HepG2 (cell line): ENCODE results near the gene GHRH. TPM values are rescaled to one million over a fixed set of nuclear protein-coding genes. Genes with fewer than 3 reads are reported as not detected.

ENCODE experiments used
- AGO2 ChIP-seq: fragments of 200-400 bp; formaldehyde crosslinking; optimal IDR thresholded peaks from 2 replicates; pipeline ENCODE3; 2017; ENCODE audit warnings: mild to moderate bottlenecking, low read depth, low read length, moderate library complexity
- BORCS8-MEF2B ChIP-seq: sonication (generic); formaldehyde crosslinking; IDR thresholded peaks from 2 replicates; pipeline ENCODE4 v1.8.0; 2022; ENCODE audit warnings: mild to moderate bottlenecking, missing genetic modification reagents
- CREB1 ChIP-seq, 2 experiments: fragments of 450-650 bp in 1 of 2; IDR thresholded peaks; 2 replicates each; pipeline ENCODE4 v1.6.1; 2016 to 2017; ENCODE audit warnings: control low read depth in 1 of 2, mild to moderate bottlenecking in 1 of 2, missing compliant biosample characterization in 1 of 2, missing genetic modification characterization in 1 of 2
- FOSL2 ChIP-seq: sonication (generic); formaldehyde crosslinking; IDR thresholded peaks from 2 replicates; pipeline ENCODE4 v1.4.0; 2020; ENCODE audit warnings: missing genetic modification reagents
- GATA4 ChIP-seq: sonication (generic); IDR thresholded peaks from 2 replicates; pipeline ENCODE4 v1.6.1; 2016; ENCODE audit warnings: antibody characterized with exemption, low read depth, borderline replicate concordance
- HNF4G ChIP-seq, 2 experiments: sonication (generic) in 1 of 2; formaldehyde crosslinking in 1 of 2; IDR thresholded peaks; 2 replicates each; pipeline versions ENCODE4 v1.4.0 to v1.6.1; 2011 to 2020; ENCODE audit warnings: borderline replicate concordance in 2 of 2, low read depth in 2 of 2, mild to moderate bottlenecking in 2 of 2, low read length in 1 of 2, missing genetic modification reagents in 1 of 2, moderate library complexity in 1 of 2
- RFXAP ChIP-seq: sonication (generic); formaldehyde crosslinking; IDR thresholded peaks from 2 replicates; pipeline ENCODE4 v1.4.0; 2020; ENCODE audit warnings: missing genetic modification reagents, borderline replicate concordance
- SMC3 ChIP-seq: IDR thresholded peaks from 2 replicates; pipeline ENCODE4 v1.6.1; 2011; ENCODE audit warnings: low read length, improper control_type of control experiment
- TEAD3 ChIP-seq: optimal IDR thresholded peaks from 2 replicates; pipeline ENCODE3; 2016; ENCODE audit warnings: borderline replicate concordance
- ZBTB7B ChIP-seq: sonication (generic); formaldehyde crosslinking; IDR thresholded peaks from 2 replicates; pipeline ENCODE4 v1.4.0; 2020; ENCODE audit warnings: missing genetic modification reagents
- ZNF142 ChIP-seq: sonication (generic); formaldehyde crosslinking; IDR thresholded peaks from 2 replicates; pipeline ENCODE4 v1.4.0; 2020; ENCODE audit warnings: missing genetic modification reagents
- ZNF235 ChIP-seq: sonication (generic); formaldehyde crosslinking; IDR thresholded peaks from 2 replicates; pipeline ENCODE4 v1.8.1; 2023; ENCODE audit warnings: mild to moderate bottlenecking, missing genetic modification reagents, borderline replicate concordance
- ZNF337 ChIP-seq: sonication (generic); formaldehyde crosslinking; IDR thresholded peaks from 2 replicates; pipeline ENCODE4 v1.5.1; 2020; ENCODE audit warnings: missing genetic modification reagents, low read depth, mild to moderate bottlenecking, borderline replicate concordance
- ZNF563 ChIP-seq: sonication (generic); formaldehyde crosslinking; IDR thresholded peaks from 2 replicates; pipeline ENCODE4 v1.8.0; 2022; ENCODE audit warnings: mild to moderate bottlenecking, moderate library complexity, missing genetic modification reagents
- ZNF7 ChIP-seq: IDR thresholded peaks from 2 replicates; pipeline ENCODE4 v1.6.1; 2016; ENCODE audit warnings: missing biosample characterization, missing genetic modification reagents
- polyA plus RNA-seq, 8 experiments: library from polyadenylated mRNA; depleted of rRNA in 3 of 8; stranded (reverse) in 7 of 8; unstranded in 1 of 8; fragments of >200 nt; fragmentation: Illumina TruSeq in 4 of 8; extraction: Trizol in 4 of 8; gene quantifications; 2 replicates each; pipeline versions ENCODE4 v1.2.1 to v1.2.3, GENCODE V29; 2011 to 2016; ENCODE audit warnings: low read depth in 4 of 8, missing spikeins in 1 of 8, mixed read lengths in 1 of 8; ENCODE audit not compliant: insufficient read depth in 1 of 8
- total RNA-seq, 5 experiments: library from RNA; depleted of rRNA; stranded (reverse); fragments of >200 nt; fragmentation: Illumina TruSeq; extraction: Trizol; gene quantifications; 2 replicates each; pipeline ENCODE4 v1.2.3, GENCODE V29; 2016; ENCODE audit warnings: low read depth in 1 of 5
- TF ChIP-seq, protein P1 (sequence below): sonication (generic); formaldehyde crosslinking; IDR thresholded peaks from 2 replicates; pipeline ENCODE4 v1.5.1; 2020; ENCODE audit warnings: mild to moderate bottlenecking, missing genetic modification reagents
- TF ChIP-seq, protein P2 (sequence below): sonication (generic); formaldehyde crosslinking; IDR thresholded peaks from 2 replicates; pipeline ENCODE4 v1.8.1; 2023; ENCODE audit warnings: missing genetic modification reagents, inconsistent platforms, borderline replicate concordance

Gene GHRH
- total and polyA plus RNA-seq, 2 of the 13 experiments (the other 11 are each of a cell fraction or from before 2014, with no cell fraction given), result not detected

- TF ChIP-seq ZNF142 (CRISPR knock-in tag), result 0 out of 2 replicates have a peak, but pooled peaks have one; percentile 39
- TF ChIP-seq RFXAP (CRISPR knock-in tag), result no peak
- TF ChIP-seq, protein P1, sequence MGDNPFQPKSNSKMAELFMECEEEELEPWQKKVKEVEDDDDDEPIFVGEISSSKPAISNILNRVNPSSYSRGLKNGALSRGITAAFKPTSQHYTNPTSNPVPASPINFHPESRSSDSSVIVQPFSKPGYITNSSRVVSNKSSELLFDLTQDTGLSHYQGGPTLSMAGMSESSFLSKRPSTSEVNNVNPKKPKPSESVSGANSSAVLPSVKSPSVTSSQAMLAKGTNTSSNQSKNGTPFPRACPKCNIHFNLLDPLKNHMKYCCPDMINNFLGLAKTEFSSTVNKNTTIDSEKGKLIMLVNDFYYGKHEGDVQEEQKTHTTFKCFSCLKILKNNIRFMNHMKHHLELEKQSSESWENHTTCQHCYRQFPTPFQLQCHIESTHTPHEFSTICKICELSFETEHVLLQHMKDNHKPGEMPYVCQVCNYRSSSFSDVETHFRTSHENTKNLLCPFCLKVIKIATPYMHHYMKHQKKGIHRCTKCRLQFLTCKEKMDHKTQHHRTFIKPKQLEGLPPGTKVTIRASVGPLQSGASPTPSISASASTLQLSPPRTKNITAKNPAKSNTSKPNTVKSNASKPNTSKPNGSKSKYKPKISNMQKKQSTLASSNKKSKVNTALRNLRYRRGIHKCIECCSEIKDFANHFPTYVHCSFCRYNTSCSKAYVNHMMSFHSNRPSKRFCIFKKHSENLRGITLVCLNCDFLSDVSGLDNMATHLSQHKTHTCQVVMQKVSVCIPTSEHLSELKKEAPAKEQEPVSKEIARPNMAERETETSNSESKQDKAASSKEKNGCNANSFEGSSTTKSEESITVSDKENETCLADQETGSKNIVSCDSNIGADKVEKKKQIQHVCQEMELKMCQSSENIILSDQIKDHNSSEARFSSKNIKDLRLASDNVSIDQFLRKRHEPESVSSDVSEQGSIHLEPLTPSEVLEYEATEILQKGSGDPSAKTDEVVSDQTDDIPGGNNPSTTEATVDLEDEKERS (CRISPR knock-in tag), result no peak
- TF ChIP-seq CREB1 (IDR thresholded peaks at IDR 0.05), result peak; percentile 63; the same call in 1 of the 2 replicates
- no peak for TF ChIP-seq CREB1 (CRISPR knock-in tag; IDR thresholded peaks at IDR 0.05)
- TF ChIP-seq ZBTB7B (CRISPR knock-in tag), result no peak
- TF ChIP-seq, protein P2, sequence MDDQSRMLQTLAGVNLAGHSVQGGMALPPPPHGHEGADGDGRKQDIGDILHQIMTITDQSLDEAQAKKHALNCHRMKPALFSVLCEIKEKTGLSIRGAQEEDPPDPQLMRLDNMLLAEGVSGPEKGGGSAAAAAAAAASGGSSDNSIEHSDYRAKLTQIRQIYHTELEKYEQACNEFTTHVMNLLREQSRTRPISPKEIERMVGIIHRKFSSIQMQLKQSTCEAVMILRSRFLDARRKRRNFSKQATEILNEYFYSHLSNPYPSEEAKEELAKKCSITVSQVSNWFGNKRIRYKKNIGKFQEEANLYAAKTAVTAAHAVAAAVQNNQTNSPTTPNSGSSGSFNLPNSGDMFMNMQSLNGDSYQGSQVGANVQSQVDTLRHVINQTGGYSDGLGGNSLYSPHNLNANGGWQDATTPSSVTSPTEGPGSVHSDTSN (CRISPR knock-in tag), result no peak
- no peak for TF ChIP-seq SMC3
- TF ChIP-seq ZNF235 (CRISPR knock-in tag), result 0 out of 2 replicates have a peak, but pooled peaks have one; percentile 49
- TF ChIP-seq ZNF7 (CRISPR knock-in tag), result no peak
- 0 out of 2 replicates have a peak, but pooled peaks have one; percentile 14 for TF ChIP-seq GATA4
- TF ChIP-seq AGO2, result no peak
- TF ChIP-seq ZNF563, result peak; percentile 30; the same call in 1 of the 2 replicates
- TF ChIP-seq TEAD3, result peak; percentile 9
- no peak for TF ChIP-seq BORCS8-MEF2B (CRISPR knock-in tag)
- TF ChIP-seq HNF4G (IDR thresholded peaks at IDR 0.05; ENCODE audit: borderline replicate concordance, low read depth, low read length), result no peak
- peak; percentile 8; the same call in 1 of the 2 replicates for TF ChIP-seq HNF4G (CRISPR knock-in tag; IDR thresholded peaks at IDR 0.05; ENCODE audit: borderline replicate concordance, low read depth)
- TF ChIP-seq ZNF337, result no peak
- peak; percentile 84 for TF ChIP-seq FOSL2 (CRISPR knock-in tag)
Observed at GRCh38 chr20:37270576-37271420, 9.2 kb upstream of the GHRH start (continued).
